HT-29 (cell line): ENCODE results near the gene TBCB. TPM values are rescaled to one million over a fixed set of nuclear protein-coding genes. Genes with fewer than 3 reads are reported as not detected.
"Not testable (repeated sequence)": the region's sequence is repeated elsewhere in the genome, so short reads cannot be mapped to it uniquely, and the experiment has no call there.

Experiments used
- DNase-seq: peaks from one replicate; pipeline ENCODE4 v3.0.0-alpha.2; 2015; ENCODE audit warnings: low spot score
- total RNA-seq: library from RNA; depleted of rRNA; stranded (reverse); fragments of >200 nt; shearing (Covaris generic); gene quantifications from 2 replicates; pipeline ENCODE4 v1.2.3, GENCODE V29; 2014; rRNA removed

TBCB gene
- total RNA-seq: 420 and 425 TPM in 2 replicates

DNA sequence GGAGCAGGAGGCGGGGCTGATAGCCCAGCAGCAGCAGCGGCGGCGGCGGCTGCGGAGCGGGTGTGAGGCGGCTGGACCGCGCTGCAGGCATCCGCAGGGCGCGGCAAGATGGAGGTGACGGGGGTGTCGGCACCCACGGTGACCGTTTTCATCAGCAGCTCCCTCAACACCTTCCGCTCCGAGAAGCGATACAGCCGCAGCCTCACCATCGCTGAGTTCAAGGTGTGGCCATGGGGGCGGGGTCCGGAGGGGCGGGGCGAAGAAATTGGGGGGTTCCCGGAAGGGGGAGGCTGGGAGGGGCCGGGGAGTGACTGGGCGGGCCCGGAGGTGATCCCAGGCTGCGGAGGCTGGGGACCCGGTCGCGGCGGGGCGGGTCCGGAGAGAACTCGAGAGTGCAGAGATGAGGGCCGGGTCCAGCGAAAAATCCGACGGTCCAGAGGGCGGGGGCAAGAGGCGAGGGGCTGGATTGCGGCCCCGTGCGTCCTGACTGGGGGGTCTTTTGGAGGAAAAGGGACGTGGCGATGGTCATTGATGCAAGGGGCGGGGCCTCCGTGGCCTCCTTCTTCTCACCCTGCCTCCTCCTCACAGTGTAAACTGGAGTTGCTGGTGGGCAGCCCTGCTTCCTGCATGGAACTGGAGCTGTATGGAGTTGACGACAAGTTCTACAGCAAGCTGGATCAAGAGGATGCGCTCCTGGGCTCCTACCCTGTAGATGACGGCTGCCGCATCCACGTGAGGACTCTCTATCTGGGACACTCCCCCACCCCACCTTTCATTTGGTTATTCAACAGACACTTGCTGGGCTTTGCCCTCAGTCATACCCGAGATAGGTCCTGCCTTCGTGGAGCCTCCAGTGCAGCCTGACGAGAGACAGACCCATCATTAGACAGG, at the start of gene TBCB:
Gene TBCB (plus strand): TSS at position 16 of the 891 bp plus-strand sequence. CDS start 93 bp downstream, at position 109.
- peak; percentile 42 for DNase-seq

DNA sequence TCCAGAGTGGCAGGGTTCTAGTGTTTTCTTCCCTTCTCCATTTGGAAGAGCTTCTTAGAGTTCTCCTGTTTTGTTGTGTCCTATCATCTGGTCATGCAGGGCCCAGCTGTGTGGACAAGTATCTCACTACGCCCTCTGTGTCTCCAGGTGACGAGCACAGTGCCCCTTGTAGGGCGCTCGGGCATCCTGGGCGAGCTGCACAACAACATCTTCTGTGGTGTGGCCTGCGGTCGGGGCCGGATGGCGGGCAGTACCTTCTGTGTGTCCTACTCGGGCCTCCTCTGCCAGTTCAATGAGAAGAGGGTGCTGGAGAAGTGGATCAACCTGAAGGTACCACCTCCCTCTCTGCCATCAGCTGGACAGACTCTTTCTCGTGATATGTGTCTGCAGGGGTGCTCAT, 47.6 kb upstream of the TBCB start:
- DNase-seq: no peak

- DNase-seq: not testable (repeated sequence)
Observed at GRCh38 chr19:36068810-36069499, 46.3 kb upstream of the TBCB start.

GRCh38 chr19:36072081-36072480, 43.2 kb upstream of the TBCB start:
- DNase-seq: no peak

DNA sequence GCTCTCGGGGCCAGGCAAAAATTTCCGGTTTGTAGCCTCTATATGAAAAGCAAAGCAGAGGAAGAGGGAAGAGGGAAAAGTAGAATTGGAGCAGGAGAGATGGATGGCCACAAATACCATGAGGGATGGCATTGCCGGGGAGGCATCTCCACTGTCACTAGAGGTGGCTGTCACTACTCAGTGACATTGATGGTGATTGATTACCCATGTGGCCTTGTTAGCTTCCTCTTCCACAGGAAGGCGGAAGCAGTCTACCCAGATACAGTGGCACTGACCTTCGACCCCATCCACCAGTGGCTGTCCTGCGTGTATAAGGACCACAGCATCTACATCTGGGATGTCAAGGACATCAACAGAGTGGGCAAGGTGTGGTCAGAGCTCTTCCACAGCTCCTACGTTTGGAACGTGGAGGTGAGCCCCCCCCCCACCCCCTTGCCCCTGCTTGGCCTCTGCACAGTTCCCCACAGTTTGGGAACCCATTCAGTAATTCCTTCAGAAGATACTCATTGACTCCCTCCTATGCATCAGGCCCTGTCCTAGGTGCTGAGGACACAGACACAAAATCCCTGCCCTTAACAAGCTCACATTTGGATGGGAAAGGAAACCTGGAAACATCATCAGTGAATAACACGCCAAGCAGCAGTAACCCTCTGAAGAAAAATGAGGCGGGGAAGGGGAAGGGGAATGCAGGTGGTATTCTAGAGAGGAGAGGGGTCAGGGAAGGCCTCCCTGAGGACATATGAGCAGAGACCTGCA, 42.0 kb upstream of the TBCB start:
- DNase-seq: no peak

DNA sequence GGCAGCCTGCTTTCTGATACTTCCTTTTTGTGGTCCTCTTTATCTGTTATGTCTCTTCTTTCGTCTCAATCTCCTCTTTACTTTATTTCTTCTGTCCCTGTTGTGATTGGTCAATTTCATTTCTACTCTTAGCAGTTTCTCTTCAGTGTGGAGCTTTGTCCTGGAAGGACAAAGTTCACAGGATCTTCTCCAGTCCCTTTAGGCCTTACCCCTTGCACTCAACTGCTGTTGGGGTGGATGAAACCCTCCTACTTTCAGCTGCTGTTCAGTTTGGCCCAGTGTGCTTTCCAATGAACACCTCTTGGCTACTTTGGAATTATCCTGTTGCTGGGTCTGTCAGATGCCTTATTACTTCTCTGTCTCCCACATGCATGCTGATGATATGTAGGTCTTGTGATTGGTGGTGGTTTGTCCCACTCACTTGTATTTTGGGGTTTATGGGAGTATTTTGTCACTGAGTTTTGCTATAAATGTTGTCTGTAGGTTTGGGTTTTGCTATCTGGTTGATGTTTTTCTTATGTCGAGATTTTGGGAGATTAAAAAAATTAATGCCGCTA, 35.8 kb upstream of the TBCB start:
- DNase-seq: no peak

- DNase-seq: no peak
Observed at GRCh38 chr19:36081385-36081784, 33.9 kb upstream of the TBCB start.

GRCh38 chr19:36081894-36082293, 33.4 kb upstream of the TBCB start:
- no peak for DNase-seq

DNA sequence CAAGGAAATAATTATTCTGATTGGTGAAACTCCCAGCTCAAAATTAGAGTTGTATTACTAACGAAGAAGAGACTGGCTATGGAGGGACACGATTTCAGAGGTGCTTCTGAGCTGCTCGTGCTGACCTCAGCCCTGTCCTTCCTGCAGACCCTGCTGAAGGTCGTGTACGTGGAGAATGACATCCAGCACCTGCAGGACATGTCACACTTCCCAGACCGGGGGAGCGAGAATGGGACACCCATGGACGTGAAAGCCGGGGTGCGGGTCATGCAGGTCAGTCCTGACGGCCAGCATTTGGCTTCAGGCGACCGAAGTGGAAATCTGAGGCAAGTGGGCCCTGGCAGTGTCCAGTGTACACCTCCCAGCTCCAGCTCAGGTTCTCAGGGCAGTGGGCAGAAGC, 32.4 kb upstream of the TBCB start:
- no peak for DNase-seq

- no peak for DNase-seq
Observed at GRCh38 chr19:36084231-36085009, 30.8 kb upstream of the TBCB start.

DNA sequence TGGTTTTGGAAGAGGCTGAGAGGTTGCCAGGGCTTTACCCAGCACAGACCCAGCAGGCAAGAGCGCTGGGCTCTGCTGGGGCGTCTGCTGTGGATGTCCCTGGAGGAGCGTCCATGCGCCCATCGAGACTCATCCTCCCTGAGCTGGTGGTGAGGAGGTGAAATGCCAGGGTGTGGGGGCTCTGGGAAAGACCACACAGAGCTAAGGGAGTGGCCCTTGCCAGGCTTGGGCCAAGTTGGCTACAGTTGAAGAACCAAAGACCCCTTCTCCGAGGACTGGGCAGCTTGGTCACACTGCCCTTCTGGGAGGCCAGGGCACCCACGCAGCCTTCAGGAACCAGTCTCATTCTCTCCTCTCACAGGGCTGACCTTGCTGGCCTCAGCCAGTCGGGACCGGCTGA, 28.9 kb upstream of the TBCB start:
- no peak for DNase-seq

- no peak for DNase-seq
Observed at GRCh38 chr19:36089847-36090246, 25.4 kb upstream of the TBCB start.

DNA sequence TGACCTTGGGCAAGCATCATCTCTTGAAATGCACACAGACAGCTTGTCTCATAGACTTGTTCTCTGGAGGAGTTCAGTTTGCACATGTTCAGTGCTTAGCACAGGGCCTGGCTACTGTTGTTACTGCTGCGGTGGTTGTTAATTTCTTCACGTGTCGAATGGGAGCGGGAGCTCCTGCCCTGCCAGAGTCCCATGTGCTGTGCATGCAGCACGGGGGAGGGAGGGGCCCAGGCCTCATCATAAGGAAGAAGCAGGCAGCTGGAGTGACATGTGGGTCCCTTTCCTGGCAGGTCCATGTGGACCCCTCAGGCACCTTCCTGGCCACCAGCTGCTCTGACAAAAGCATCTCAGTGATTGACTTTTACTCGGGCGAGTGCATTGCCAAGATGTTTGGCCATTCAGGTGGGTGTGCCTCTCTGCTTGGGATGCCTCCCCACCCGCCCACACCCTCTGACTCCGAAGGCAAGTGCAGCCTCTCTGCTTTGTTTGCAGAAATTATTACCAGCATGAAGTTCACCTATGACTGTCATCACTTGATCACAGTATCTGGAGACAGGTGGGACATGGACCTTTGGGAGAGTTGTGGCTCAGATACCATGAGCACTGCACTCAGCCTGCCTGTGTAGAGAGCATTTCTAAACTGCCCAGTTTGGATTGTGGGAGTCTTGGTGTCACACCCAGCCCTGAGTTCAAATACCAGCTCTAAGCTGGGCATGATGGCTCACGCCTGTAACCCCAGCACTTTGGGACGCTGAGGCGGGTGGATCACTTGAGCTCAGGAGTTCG, 24.2 kb upstream of the TBCB start:
- no peak for DNase-seq

DNA sequence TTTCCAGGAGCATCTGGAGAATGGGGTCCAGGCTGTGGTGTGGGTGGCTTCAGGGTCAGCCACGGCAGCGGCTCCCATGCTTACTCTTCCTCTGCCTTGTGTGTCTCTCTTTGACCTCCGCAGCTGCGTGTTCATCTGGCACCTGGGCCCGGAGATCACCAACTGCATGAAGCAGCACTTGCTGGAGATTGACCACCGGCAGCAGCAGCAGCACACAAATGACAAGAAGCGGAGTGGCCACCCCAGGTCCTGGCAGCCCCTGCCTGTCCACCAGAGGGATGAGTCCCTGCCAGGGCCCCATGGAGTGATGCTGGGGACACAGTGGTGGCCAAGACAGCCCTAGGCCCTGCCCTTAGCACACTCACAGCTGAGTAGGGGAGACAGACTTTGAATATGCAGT, 22.7 kb upstream of the TBCB start:
- DNase-seq: no peak

- DNase-seq: no peak
Observed at GRCh38 chr19:36093146-36093662, 22.1 kb upstream of the TBCB start.

- DNase-seq: no peak
Observed at GRCh38 chr19:36093687-36094086, 21.6 kb upstream of the TBCB start.

DNA sequence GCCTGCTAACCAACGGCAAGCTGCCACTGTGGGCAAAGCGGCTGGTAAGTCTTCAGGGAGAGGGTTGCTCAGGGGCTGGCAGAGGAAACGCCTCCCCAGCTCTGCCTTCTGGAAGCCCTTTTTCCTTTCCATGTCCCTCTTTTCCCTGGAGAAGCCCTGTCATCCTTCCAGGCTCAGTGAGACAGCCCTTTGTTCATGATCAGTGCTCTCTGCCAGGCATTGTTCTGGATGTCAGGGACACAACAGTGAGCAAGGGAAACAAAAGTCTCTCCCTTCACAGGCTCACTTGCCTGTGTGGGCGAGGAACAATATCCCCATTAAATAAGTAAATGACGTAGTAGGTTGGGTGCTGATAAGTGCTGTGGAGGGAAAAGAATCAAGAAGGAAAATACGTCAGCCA, 18.2 kb upstream of the TBCB start:
- no peak for DNase-seq

DNA sequence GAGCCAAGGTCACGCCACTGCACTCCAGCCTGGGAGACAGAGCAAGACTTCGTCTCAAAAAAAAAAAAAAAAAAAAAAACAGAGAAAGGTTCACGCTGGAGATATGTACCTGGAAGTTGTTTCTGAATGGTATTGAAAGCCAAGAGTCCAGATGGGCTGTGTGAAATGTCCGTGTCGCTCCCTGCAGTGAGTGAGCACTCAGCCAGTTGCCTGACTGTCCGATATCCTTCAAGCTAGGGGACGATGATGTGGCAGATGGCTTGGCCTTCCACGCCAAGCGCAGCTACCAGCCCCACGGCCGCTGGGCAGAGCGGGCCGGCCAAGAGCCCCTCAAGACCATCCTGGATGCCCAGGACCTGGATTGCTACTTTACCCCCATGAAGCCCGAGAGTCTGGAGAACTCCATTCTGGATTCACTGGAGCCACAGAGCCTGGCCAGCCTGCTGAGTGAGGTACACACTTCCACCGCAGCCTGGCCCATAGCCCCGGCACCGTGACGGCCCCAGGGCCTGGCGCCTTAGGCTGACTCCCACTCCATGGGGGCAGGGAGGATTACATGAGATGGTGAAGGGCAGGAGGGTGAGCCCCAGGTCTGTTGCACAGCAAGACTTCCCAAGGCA, 16.0 kb upstream of the TBCB start:
- no peak for DNase-seq

DNA sequence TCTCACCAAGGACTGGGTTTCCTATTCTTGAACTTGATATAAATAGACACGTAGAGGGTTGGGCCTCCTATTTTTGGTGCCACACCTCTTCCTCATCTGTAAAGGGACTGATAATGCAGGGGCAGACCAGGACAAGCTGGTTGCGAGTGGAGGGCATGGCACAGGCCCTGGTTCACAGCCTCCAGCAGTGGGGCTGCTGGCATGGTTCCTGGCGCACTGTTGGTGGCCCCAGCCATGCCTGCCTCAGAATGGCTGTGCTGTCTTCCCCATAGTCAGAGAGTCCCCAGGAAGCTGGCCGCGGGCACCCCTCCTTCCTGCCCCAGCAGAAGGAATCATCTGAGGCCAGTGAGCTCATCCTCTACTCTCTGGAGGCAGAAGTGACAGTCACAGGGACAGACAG, 14.8 kb upstream of the TBCB start:
- DNase-seq: no peak
